ENCODE results near the gene NECTIN1.

Gene NECTIN1

DNA sequence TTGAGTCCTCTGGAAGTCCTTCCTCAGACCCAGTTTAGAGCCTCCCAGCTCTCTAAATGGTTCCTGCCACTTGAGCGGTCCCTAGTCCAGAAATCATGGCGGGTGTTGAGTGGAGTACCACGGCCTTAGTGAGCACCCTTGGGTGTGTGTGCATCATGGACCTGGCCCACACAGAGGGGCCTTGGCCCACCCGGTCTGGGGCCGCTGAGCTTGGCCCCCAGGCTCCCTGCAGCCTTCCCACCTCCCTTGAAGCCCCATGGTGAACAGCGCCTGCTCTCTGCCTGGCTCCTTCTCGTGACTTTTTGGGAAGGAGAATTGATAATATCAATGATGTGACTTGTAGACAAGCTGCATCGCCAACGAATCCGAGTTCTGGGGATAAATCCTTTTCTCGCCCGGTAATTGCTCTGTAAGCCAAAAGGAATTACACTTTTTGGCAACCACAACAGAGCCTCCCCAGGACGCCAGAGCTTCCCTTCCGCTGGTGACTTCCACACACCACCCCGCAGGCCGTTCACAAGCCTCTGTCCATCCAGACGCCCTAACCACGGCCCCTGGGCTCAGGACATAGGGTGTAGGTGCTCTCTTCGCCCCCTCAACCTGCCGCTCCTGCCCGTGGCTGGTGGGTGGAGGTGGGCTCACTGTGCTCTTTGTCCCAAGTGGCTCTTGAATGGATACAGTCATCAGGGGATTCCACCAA, 93.8 kb downstream of the NECTIN1 start:
- no peak for DNase-seq

GRCh38 chr11:119634301-119634700, 94.7 kb downstream of the NECTIN1 start:
- no peak for DNase-seq

GRCh38 chr11:119629834-119630624, 99.0 kb downstream of the NECTIN1 start:
- no peak for DNase-seq

- no peak for DNase-seq
Observed at GRCh38 chr11:119629085-119629484, 99.9 kb downstream of the NECTIN1 start.

DNA sequence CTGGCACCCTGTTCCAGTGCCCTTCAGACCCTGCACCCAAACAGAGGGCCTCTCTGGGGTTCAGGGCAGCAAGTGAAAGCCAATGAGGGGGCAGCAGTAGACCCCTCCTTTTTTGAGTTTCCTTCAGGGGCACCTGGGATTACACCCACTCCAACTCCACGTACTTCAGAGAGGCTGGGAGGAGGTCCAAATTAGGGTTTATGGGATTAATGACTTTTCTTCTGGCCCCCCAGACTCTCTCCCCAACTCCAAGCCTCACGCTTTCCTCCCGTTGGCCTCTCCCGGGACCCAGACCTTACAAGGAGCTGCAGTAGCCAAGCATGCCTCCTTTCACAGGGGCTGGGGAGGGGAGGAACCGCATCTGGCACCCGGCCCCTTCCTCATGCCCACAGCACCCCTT, 101.7 kb downstream of the NECTIN1 start:
- no peak for DNase-seq

GRCh38 chr11:119626871-119627270, 102.1 kb downstream of the NECTIN1 start:
- no peak for DNase-seq

GRCh38 chr11:119626197-119626841, 102.7 kb downstream of the NECTIN1 start:
- DNase-seq, result no peak

DNA sequence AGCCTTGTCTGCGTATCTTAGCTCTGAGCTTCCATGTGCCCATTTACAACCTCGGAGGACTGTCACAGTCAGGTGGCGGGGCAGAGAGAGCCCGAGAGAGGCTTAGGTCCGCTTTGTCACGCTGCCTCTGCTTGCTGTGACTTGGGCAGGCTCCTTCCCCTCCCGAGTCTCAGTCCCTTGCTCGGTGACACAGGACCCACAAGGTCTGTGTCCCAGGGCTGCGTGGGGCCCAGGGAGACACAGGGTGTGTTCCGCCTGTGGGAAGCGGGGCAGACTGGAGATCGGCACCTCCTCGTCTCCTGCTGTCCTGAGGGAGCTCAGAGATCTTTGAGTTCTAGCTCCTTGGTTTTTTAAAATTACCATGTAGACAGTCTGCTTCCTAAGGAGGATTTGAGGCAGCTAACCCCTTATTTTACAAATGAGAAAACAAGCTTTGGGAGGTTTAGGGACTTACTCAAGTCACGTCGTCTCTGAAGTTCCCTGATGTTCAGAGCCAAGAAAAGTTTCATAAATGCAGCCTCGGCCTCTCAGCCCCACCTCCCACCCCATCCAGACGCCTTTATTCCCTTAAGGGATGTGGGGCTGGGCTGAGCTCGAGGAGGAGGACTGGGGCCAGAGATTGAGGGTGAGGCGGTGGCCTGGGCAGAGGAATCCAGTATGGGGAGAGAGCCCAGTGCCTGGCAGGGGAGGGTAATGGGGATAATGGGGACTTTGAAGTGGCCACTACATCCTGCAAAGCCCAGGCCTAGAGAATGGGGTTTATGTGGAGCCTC, 103.6 kb downstream of the NECTIN1 start:
- DNase-seq, result no peak

- no peak for DNase-seq
Observed at GRCh38 chr11:119624629-119625028, 104.4 kb downstream of the NECTIN1 start.

GRCh38 chr11:119624102-119624615, 104.8 kb downstream of the NECTIN1 start:
- DNase-seq, result no peak

- DNase-seq, result no peak
Observed at GRCh38 chr11:119623682-119624081, 105.3 kb downstream of the NECTIN1 start.

- no peak for DNase-seq
Observed at GRCh38 chr11:119622454-119623143, 106.4 kb downstream of the NECTIN1 start.

DNA sequence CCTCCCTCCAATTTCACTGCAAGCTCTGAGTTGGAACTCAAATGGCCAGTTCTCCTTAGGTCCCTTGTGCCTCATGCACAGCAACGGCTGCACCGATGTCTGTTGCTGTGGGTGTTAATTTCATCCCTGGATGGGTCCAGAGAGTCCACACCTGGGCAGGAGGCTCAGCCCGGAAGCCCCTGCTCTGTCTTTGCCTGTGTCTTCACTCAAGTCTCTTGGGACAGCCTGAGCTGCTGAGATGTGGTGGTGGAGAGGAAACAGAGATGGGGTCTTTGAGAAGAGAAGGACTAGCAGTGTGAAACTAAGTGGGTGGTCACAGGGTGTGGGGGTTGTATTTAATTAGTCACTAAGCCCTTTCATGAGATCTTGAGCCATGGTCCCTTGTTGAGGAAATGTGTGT, 109.3 kb downstream of the NECTIN1 start:
- no peak for DNase-seq

DNA sequence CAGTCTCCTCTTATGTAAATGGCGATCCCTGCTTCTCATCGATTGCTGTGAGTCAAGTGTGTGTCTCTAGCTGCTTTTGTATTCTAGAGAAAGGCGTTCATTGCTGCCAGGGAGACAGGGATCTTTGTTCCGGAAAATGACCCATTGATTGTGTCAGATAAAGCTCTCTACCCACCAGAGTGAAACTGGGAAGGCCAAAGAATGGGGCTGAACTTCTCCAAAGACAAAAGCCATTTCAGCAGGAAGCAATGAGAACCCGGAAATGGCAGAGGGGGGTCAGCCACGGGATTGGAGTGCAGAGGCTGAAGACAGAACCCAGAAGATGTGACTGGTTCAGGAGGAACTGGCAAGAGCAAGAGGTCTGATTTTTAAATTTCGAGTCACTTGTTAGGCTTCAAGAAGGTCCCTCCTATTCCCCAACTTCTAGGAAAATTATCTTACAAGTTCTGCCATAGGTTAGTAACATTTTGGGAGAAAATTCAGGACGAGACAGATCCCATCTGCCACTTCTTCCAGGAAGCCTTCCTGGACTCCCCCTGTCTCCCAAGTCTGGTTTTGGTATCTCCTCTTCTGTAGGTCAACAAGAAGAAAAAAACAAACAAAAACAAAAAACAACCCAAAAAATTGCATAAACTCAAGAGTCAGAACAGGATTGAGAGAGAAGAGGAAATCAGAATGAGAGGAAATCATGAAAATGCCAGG, 110.6 kb downstream of the NECTIN1 start:
- DNase-seq, result no peak

GRCh38 chr11:119617340-119617713, 111.7 kb downstream of the NECTIN1 start:
- no peak for DNase-seq

- DNase-seq, result no peak
Observed at GRCh38 chr11:119616586-119617339, 112.2 kb downstream of the NECTIN1 start.

GRCh38 chr11:119615882-119616196, 113.2 kb downstream of the NECTIN1 start:
- no peak for DNase-seq

- no peak for DNase-seq
Observed at GRCh38 chr11:119615003-119615881, 113.8 kb downstream of the NECTIN1 start.

DNA sequence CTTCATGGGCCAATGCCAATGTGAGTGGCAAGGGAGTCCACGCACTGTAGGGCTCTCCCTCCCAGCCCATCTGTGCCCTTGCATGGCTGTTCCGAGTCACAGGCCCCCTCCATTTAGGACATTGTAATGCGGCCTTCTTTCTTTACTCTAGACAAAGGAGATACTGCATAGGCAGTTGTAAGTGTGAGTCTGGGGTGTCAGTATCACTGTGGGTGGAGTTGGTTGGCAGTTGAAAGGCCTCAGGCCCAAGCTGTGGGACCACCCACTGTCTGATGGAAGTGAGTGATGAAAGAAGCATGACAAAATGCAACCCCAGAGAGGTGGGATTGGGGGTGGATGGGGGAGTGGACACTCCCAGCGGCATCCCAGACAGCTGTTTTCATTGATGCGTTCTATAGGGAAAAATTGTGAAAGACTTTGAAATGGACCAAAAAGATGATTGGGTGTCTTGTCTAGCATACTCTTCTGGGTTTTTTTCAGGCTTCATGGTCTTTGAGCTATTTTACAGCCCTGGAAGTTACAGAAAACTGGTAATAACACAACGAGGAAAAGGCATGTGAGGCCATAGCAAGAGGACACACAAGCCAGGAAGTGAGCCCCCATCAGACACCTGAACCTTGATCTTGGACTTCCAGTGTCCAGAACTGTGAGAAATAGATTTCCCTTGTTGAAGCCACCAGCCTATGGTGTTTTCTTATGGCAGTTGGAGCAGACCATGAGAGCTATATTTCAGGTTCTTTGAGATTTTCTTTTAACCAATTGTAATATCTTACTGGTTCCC, 114.6 kb downstream of the NECTIN1 start:
- no peak for DNase-seq

All from activated gamma-delta T cell (primary cell).